Endometrium (tissue), 2 donors: Measurements from ENCODE around the gene SPAG7.
A peak's percentile ranks its signal among the peaks of the same experiment; 100 is the strongest.

ENCODE experiments used
- FAIRE-seq: peaks from 2 replicates; lab custom pipeline; 2012; peaks lifted over from hg19 to GRCh38; lab: Jason Lieb, UNC
- donor health status: control.
- donor health status: control.

SPAG7 gene

GRCh38 chr17:4950075-4950745 is 17.4 kb downstream of the SPAG7 start:
- FAIRE-seq: no peak

- FAIRE-seq: no peak
Observed at GRCh38 chr17:4949321-4950074, 18.1 kb downstream of the SPAG7 start.

GRCh38 chr17:4948931-4949320 is 18.7 kb downstream of the SPAG7 start:
- no peak for FAIRE-seq

GRCh38 chr17:4948166-4948930 is 19.3 kb downstream of the SPAG7 start, which contains the start of gene PFN1:
PFN1 (minus strand) TSS chr17:4948530; CDS start chr17:4948394, 136 bp downstream.
- FAIRE-seq: no peak

GRCh38 chr17:4947411-4948165 is 20.0 kb downstream of the SPAG7 start:
- FAIRE-seq: no peak

- no peak for FAIRE-seq
Observed at GRCh38 chr17:4947010-4947410, 20.6 kb downstream of the SPAG7 start.

- FAIRE-seq: no peak
Observed at GRCh38 chr17:4946312-4946976, 21.2 kb downstream of the SPAG7 start.

GRCh38 chr17:4945944-4946280 is 21.7 kb downstream of the SPAG7 start:
- no peak for FAIRE-seq

- FAIRE-seq: no peak
Observed at GRCh38 chr17:4945176-4945943, 22.3 kb downstream of the SPAG7 start.

- no peak for FAIRE-seq
Observed at GRCh38 chr17:4944554-4945175, 23.0 kb downstream of the SPAG7 start.

- no peak for FAIRE-seq
Observed at GRCh38 chr17:4944163-4944553, 23.5 kb downstream of the SPAG7 start.

- no peak for FAIRE-seq
Observed at GRCh38 chr17:4942760-4943508, 24.7 kb downstream of the SPAG7 start.

GRCh38 chr17:4941319-4941610 is 26.4 kb downstream of the SPAG7 start:
- FAIRE-seq: no peak

GRCh38 chr17:4940555-4941318 is 26.9 kb downstream of the SPAG7 start:
- no peak for FAIRE-seq

GRCh38 chr17:4939796-4940554 is 27.6 kb downstream of the SPAG7 start, which contains the start of the genes RNF167 and SLC25A11:
RNF167 (plus strand) TSS chr17:4940268; CDS start chr17:4940910, 642 bp downstream.
SLC25A11 (minus strand) TSS chr17:4940046; CDS start chr17:4939910, 136 bp downstream.
- FAIRE-seq: peak; percentile 89

- FAIRE-seq: no peak
Observed at GRCh38 chr17:4939546-4939795, 28.1 kb downstream of the SPAG7 start.

GRCh38 chr17:4938688-4939545 is 28.7 kb downstream of the SPAG7 start:
- no peak for FAIRE-seq
